ENCODE measurements around the gene METTL3. TPM values are rescaled to one million over a fixed set of nuclear protein-coding genes. Genes with fewer than 3 reads are reported as not detected.

Gene METTL3
- total and polyA plus RNA-seq, 2 of the 13 experiments (the other 11 are each of a cell fraction or from before 2014, with no cell fraction given), result 123 to 130 TPM

DNA sequence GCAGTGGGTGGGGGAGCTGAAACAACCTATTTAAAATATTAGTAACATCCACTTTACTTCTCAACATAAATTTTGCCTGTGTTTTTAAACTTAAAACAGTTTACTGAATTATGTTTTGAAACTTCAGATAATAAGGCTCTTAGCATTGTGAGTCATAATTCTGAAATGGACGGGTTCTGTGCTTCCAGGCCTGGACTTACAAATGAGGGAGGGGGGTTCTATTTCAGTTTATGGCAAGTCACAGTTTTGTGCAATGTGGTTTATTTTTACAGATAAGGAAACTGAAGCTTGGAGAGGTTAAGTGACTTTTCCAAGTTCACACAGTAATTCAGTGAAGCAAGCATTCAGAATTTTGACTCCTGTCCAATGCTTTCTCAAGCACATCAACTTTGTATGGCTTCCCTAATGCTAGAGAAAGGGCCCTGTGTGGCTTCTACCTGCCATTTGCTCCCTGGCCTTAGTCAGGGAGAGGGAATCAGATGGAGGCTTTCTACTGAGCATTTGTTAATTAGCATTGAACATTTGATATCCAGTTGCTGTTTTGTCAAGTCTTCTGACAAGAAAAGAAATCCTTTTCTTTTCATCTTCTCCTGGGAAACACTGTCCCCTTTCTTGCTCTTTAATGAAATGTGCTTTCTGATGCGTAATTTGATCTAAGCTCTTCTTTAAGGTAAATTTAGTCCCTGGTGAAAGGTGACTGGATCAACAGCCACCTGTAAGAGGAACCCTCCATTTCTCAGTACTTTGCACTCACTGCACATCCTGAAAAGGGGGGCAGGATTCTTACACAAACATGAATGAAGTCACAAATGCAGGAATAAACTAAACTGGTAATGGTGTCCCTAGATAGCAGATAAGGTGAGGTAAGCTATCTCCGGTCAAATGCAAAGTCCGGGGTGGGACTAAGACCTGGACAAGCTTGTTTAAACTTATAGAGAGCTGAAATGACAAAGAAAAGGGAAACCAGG lies 17.5 kb upstream of the METTL3 start (continued):
- TF ChIP-seq YEATS4 (CRISPR knock-in tag; IDR thresholded peaks at IDR 0.05; ENCODE audit: borderline replicate concordance), result peak; percentile 62; the same call in 1 of the 2 replicates
- TF ChIP-seq ZNF430 (CRISPR knock-in tag; IDR thresholded peaks at IDR 0.05), result 0 out of 2 replicates have a peak, but pooled peaks have one; percentile 57
- no peak for TF ChIP-seq RERE (CRISPR knock-in tag; IDR thresholded peaks at IDR 0.05; ENCODE audit: low read depth)
- TF ChIP-seq ZNF335 (CRISPR knock-in tag; IDR thresholded peaks at IDR 0.05), result peak; percentile 61; the same call in 1 of the 2 replicates
- no peak for TF ChIP-seq GTF3A (CRISPR knock-in tag; conservative IDR thresholded peaks at IDR 0.05)
- no peak; the same call in 1 of the 2 replicates for TF ChIP-seq ZBTB2 (CRISPR knock-in tag; IDR thresholded peaks at IDR 0.05; ENCODE audit: low read depth)
- no peak for TF ChIP-seq TRIM22 (IDR thresholded peaks at IDR 0.05)
- TF ChIP-seq, protein P1, sequence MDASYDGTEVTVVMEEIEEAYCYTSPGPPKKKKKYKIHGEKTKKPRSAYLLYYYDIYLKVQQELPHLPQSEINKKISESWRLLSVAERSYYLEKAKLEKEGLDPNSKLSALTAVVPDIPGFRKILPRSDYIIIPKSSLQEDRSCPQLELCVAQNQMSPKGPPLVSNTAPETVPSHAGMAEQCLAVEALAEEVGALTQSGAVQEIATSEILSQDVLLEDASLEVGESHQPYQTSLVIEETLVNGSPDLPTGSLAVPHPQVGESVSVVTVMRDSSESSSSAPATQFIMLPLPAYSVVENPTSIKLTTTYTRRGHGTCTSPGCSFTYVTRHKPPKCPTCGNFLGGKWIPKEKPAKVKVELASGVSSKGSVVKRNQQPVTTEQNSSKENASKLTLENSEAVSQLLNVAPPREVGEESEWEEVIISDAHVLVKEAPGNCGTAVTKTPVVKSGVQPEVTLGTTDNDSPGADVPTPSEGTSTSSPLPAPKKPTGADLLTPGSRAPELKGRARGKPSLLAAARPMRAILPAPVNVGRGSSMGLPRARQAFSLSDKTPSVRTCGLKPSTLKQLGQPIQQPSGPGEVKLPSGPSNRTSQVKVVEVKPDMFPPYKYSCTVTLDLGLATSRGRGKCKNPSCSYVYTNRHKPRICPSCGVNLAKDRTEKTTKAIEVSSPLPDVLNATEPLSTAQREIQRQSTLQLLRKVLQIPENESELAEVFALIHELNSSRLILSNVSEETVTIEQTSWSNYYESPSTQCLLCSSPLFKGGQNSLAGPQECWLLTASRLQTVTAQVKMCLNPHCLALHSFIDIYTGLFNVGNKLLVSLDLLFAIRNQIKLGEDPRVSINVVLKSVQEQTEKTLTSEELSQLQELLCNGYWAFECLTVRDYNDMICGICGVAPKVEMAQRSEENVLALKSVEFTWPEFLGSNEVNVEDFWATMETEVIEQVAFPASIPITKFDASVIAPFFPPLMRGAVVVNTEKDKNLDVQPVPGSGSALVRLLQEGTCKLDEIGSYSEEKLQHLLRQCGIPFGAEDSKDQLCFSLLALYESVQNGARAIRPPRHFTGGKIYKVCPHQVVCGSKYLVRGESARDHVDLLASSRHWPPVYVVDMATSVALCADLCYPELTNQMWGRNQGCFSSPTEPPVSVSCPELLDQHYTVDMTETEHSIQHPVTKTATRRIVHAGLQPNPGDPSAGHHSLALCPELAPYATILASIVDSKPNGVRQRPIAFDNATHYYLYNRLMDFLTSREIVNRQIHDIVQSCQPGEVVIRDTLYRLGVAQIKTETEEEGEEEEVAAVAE (CRISPR knock-in tag; IDR thresholded peaks at IDR 0.05; ENCODE audit: borderline replicate concordance), result peak; percentile 69; the same call in 1 of the 2 replicates
- TF ChIP-seq ZNF766 (CRISPR knock-in tag; IDR thresholded peaks at IDR 0.05; ENCODE audit: borderline replicate concordance), result no peak
- no peak for TF ChIP-seq ESRRA (CRISPR knock-in tag; IDR thresholded peaks at IDR 0.05; ENCODE audit: low read depth)
- TF ChIP-seq NFRKB (IDR thresholded peaks at IDR 0.05), result no peak; the same call in 1 of the 2 replicates
- TF ChIP-seq POGZ (CRISPR knock-in tag; IDR thresholded peaks at IDR 0.05), result peak; percentile 78
- peak; percentile 77 for TF ChIP-seq ZNF331 (CRISPR knock-in tag; IDR thresholded peaks at IDR 0.05)
- TF ChIP-seq ZNF556 (CRISPR knock-in tag; IDR thresholded peaks at IDR 0.05; ENCODE audit: borderline replicate concordance), result peak; percentile 93
- no peak for TF ChIP-seq ZNF883 (CRISPR knock-in tag; IDR thresholded peaks at IDR 0.05; ENCODE audit: not compliant biosample characterization)
